Measurements from ENCODE around the gene HTRA2. TPM values are rescaled to one million over a fixed set of nuclear protein-coding genes. Genes with fewer than 3 reads are reported as not detected.

Gene HTRA2
- total RNA-seq, 1 donor = 32.9 TPM

DNA sequence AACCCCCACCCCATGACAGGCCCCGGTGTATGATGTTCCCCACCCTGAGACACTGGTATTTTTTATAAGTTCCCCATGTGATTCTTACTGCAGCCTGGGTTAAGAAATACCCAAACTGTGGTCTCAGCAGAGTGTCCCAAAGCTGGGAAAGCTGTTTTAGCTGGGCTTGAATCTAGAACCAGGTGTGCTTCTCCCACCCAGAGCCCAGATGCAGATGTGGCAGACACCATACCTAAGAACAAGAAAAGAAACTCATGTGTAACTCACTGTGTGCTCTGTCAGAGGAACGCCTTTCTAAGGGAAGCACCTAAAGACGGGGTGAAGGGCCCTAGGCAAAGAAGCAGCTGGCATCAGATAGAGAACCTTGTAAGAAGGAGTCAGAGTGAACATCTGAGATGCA is 48.7 kb downstream of the HTRA2 start:
- no peak overlapping the region for H3K4me3 ChIP-seq (ENCODE audit: low read depth, low read length)
- DNase-seq (ENCODE audit: low read depth) = no peak
- TF ChIP-seq, protein P1, sequence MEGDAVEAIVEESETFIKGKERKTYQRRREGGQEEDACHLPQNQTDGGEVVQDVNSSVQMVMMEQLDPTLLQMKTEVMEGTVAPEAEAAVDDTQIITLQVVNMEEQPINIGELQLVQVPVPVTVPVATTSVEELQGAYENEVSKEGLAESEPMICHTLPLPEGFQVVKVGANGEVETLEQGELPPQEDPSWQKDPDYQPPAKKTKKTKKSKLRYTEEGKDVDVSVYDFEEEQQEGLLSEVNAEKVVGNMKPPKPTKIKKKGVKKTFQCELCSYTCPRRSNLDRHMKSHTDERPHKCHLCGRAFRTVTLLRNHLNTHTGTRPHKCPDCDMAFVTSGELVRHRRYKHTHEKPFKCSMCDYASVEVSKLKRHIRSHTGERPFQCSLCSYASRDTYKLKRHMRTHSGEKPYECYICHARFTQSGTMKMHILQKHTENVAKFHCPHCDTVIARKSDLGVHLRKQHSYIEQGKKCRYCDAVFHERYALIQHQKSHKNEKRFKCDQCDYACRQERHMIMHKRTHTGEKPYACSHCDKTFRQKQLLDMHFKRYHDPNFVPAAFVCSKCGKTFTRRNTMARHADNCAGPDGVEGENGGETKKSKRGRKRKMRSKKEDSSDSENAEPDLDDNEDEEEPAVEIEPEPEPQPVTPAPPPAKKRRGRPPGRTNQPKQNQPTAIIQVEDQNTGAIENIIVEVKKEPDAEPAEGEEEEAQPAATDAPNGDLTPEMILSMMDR (IDR thresholded peaks at IDR 0.05; ENCODE audit: insufficient read depth, low read length) = no peak

DNA sequence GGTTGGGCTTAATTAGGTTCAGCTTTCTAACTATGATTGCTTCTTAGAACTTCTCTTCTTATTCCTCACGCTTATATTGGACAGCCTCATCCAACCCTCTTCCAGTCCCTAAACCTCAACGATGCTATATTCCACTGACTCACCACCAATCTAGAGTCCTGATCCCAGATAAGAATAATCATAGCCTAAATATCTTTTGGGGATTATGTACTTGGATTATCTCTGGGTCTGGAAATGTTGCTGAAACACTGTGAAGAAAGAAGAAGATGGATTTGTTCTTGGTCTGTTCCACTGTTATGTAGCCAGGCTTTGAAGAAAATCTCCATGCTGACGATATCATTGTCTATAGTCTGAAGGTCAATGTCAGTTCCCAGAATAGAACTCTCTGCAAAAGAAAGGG is 51.7 kb downstream of the HTRA2 start:
- DNase-seq (ENCODE audit: low read depth) = no peak
- TF ChIP-seq, protein P1 (IDR thresholded peaks at IDR 0.05; ENCODE audit: insufficient read depth, low read length) = no peak
- no peak overlapping the region for H3K4me3 ChIP-seq (ENCODE audit: low read depth, low read length)

DNA sequence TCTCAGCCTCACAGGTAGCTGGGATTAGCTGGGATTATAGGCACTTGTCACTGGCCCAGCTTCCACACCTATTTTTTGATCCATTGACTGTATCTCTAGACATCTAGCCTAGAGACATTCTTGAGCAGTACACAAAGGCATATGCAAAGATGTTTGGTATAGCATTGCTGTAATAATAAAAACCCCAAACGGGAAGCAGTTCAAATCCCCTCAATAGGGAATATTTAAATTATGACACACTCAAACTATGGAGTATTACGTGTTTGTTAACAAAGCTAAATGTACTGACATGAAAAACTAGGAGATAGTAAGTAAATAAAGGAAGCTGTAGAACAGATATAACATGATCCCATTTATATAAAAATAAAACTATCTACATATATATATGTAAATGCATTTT is 52.5 kb downstream of the HTRA2 start:
- DNase-seq (ENCODE audit: low read depth) = no peak
- TF ChIP-seq, protein P1 (IDR thresholded peaks at IDR 0.05; ENCODE audit: insufficient read depth, low read length) = no peak
- no peak overlapping the region for H3K4me3 ChIP-seq (ENCODE audit: low read depth, low read length)

Other genes with a start within 250 kb of the HTRA2 start
- gene SLC4A5, start 186.5 kb upstream of the HTRA2 start, total RNA-seq (ENCODE audit: low replicate concordance) = 0.25 and 0.45 TPM in 2 replicates
- 147 and 293 TPM in 2 replicates for gene DCTN1, start 149.6 kb upstream of the HTRA2 start, total RNA-seq (ENCODE audit: low replicate concordance)
- gene C2orf81, start 108.3 kb upstream of the HTRA2 start, total RNA-seq (ENCODE audit: low replicate concordance) = 1.9 and 2.8 TPM in 2 replicates
- 16.9 and 34.3 TPM in 2 replicates for gene WDR54, start 108.2 kb upstream of the HTRA2 start, total RNA-seq (ENCODE audit: low replicate concordance)
- 12.0 and 15.7 TPM in 2 replicates for gene RTKN, start 88.0 kb upstream of the HTRA2 start, total RNA-seq (ENCODE audit: low replicate concordance)
- 13.5 and 28.0 TPM in 2 replicates for gene INO80B, start 74.8 kb upstream of the HTRA2 start, total RNA-seq (ENCODE audit: low replicate concordance)
- 24.4 and 27.6 TPM in 2 replicates for gene WBP1, start 71.5 kb upstream of the HTRA2 start, total RNA-seq (ENCODE audit: low replicate concordance)
- 15.2 and 25.3 TPM in 2 replicates for gene MOGS, start 64.6 kb upstream of the HTRA2 start, total RNA-seq (ENCODE audit: low replicate concordance)
- gene MRPL53, start 57.3 kb upstream of the HTRA2 start, total RNA-seq (ENCODE audit: low replicate concordance) = 19.3 and 30.2 TPM in 2 replicates
- gene CCDC142, start 46.9 kb upstream of the HTRA2 start, total RNA-seq (ENCODE audit: low replicate concordance) = 25.4 and 27.7 TPM in 2 replicates
- 10.4 and 16.3 TPM in 2 replicates for gene TTC31, start 46.9 kb upstream of the HTRA2 start, total RNA-seq (ENCODE audit: low replicate concordance)
- gene LBX2, start 30.3 kb upstream of the HTRA2 start, total RNA-seq (ENCODE audit: low replicate concordance) = 2.0 and 3.0 TPM in 2 replicates
- 27.5 and 28.9 TPM in 2 replicates for gene PCGF1, start 22.2 kb upstream of the HTRA2 start, total RNA-seq (ENCODE audit: low replicate concordance)
- gene TLX2, start 15.5 kb upstream of the HTRA2 start, total RNA-seq (ENCODE audit: low replicate concordance) = not detected in 2 replicates
- 0.27 TPM in 1 of 2 replicates, not detected in the other for gene DQX1, start 3.7 kb upstream of the HTRA2 start, total RNA-seq (ENCODE audit: low replicate concordance)
- gene AUP1, start 227 bp upstream of the HTRA2 start, total RNA-seq (ENCODE audit: low replicate concordance) = 18.1 and 88.0 TPM in 2 replicates
- 11.9 and 18.5 TPM in 2 replicates for gene LOXL3, start 24.0 kb downstream of the HTRA2 start, total RNA-seq (ENCODE audit: low replicate concordance)
- 11.4 and 36.9 TPM in 2 replicates for gene DOK1, start 24.8 kb downstream of the HTRA2 start, total RNA-seq (ENCODE audit: low replicate concordance)
- not detected in 2 replicates for gene M1AP, start 118.4 kb downstream of the HTRA2 start, total RNA-seq (ENCODE audit: low replicate concordance)
- 2.8 and 3.6 TPM in 2 replicates for gene SEMA4F, start 124.3 kb downstream of the HTRA2 start, total RNA-seq (ENCODE audit: low replicate concordance)

All from fibroblast of the aortic adventitia (primary cell).